Endodermal cell (in vitro differentiated cells): Measurements from ENCODE around the gene SLC19A2. TPM values are rescaled to one million over a fixed set of nuclear protein-coding genes. Genes with fewer than 3 reads are reported as not detected.

Experiments
- DNase-seq: peaks from one replicate; pipeline ENCODE4 v3.0.0-alpha.2; 2017
- H3K27ac ChIP-seq: 2 replicates; pipeline ENCODE4 v1.5.1; 2013; ENCODE audit warnings: mild to moderate bottlenecking, low read depth, low read length, moderate library complexity
- H3K27me3 ChIP-seq: 2 replicates; pipeline ENCODE4 v1.6.1; 2013; ENCODE audit warnings: mild to moderate bottlenecking, low read length, moderate library complexity; ENCODE audit not compliant: insufficient read depth, control insufficient read depth, poor library complexity, severe bottlenecking
- H3K36me3 ChIP-seq: 2 replicates; pipeline ENCODE4 v1.7.0; 2013; ENCODE audit warnings: mild to moderate bottlenecking, low read length, moderate library complexity; ENCODE audit not compliant: control insufficient read depth, insufficient read depth
- H3K4me1 ChIP-seq: one replicate; pipeline ENCODE4 v1.7.0; 2013; ENCODE audit warnings: low read length; ENCODE audit not compliant: control insufficient read depth, insufficient read depth
- H3K4me3 ChIP-seq: 2 replicates; pipeline ENCODE4 v1.5.1; 2013; ENCODE audit warnings: mild to moderate bottlenecking, low read length, moderate library complexity
- H3K9ac ChIP-seq: 2 replicates; pipeline ENCODE4 v1.6.1; 2013; ENCODE audit warnings: mild to moderate bottlenecking, low read length, moderate library complexity; ENCODE audit not compliant: poor library complexity, severe bottlenecking; ENCODE audit errors: extremely low read depth
- H3K9me3 ChIP-seq: 2 replicates; pipeline ENCODE4 v1.6.1; 2013; ENCODE audit warnings: mild to moderate bottlenecking, low read length, moderate library complexity; ENCODE audit not compliant: control insufficient read depth
- H3K27ac Mint-ChIP-seq: 2 replicates; pipeline ENCODE4 v1.8.0; 2020; ENCODE audit warnings: mixed read lengths
- H3K27me3 Mint-ChIP-seq: 2 replicates; pipeline ENCODE4 v1.8.0; 2021; ENCODE audit warnings: mild to moderate bottlenecking, mixed read lengths; ENCODE audit not compliant: insufficient read depth
- H3K36me3 Mint-ChIP-seq: 2 replicates; pipeline ENCODE4 v1.8.0; 2020; ENCODE audit warnings: low read depth, mixed read lengths
- H3K4me1 Mint-ChIP-seq: 2 replicates; pipeline ENCODE4 v1.8.0; 2020; ENCODE audit warnings: mixed read lengths
- H3K4me3 Mint-ChIP-seq: 2 replicates; pipeline ENCODE4 v1.8.0; 2020; ENCODE audit warnings: mild to moderate bottlenecking, moderate library complexity, mixed read lengths
- H3K9me3 Mint-ChIP-seq: 2 replicates; pipeline ENCODE4 v1.8.0; 2020; ENCODE audit warnings: mild to moderate bottlenecking, mixed read lengths
- WGBS, 2 experiments: methylation state at CpG; one replicate each; pipeline versions ENCODE4 v1.1.5 to v1.1.7; 2013; ENCODE audit warnings: missing lambda C conversion rate in 2 of 2, mixed read lengths in 1 of 2; ENCODE audit not compliant: insufficient coverage in 1 of 2, insufficient read length in 1 of 2; 5-methylcytosine and 5-hydroxymethylcytosine counted together
- total RNA-seq, 2 donors: library from RNA; stranded (reverse); fragmentation: NEBNext Ultra II Directional in 1 of 2; extraction: Animal tissue kit (Norgen Biotek cat#: 25700) in 1 of 2; gene quantifications; 2 replicates in 1 of 2; 3 replicates in 1 of 2; pipeline ENCODE4 v1.2.1, GENCODE V29; 2021
- TF ChIP-seq, protein P1 (sequence below): fragments of 200-600 bp; sonication (generic); conservative IDR thresholded peaks from 2 replicates; pipeline ENCODE4 v1.5.0; 2021; ENCODE audit warnings: antibody characterized with exemption, mild to moderate bottlenecking

SLC19A2 gene
- total RNA-seq, 2 donors from 2014 or later, result 11.5 to 12.9 TPM

DNA sequence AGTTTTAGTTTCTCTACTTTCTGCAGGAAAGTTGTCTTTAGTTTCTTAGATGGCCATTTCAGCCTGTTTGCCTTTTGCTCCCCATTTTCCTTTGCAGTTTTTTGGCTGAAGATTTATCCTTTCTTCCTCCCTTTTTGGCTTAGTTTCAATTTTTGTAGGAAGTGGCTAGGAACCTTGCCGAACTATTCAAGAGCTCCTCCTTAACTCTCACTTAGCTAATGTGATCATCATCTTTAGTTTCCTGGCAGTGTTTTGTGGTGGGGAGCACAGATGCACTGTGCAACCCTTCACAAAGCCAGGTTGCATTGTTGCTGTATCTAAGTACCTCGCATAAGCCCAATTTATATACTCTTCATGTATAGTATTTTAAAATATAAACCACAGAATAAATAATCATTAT, 29.7 kb downstream of the SLC19A2 start:
- Histone ChIP-seq H3K27me3 (no peaks in the 10 kb centered on the region), H3K9ac (no peak overlapping the region), H3K4me3 (no peak overlapping the region), H3K4me1 (no peaks in the 10 kb centered on the region), H3K27ac (no peak overlapping the region), H3K36me3 (no peaks in the 10 kb centered on the region), H3K9me3 (peaks cover 19% of the 10 kb centered on the region)
- Mint-ChIP-seq H3K27ac (no peak overlapping the region), H3K4me1 (peaks cover 6% of the 10 kb centered on the region), H3K4me3 (no peak overlapping the region), H3K9me3 (peaks cover 14% of the 10 kb centered on the region), H3K27me3 (no peaks in the 10 kb centered on the region), H3K36me3 (no peaks in the 10 kb centered on the region)
- 100% methylated on average over 1 of the region's 2 CpGs; no CpG with 5 or more reads in 1 of the 2 experiments for WGBS, 2 experiments
- no peak for DNase-seq
- TF ChIP-seq, protein P1, sequence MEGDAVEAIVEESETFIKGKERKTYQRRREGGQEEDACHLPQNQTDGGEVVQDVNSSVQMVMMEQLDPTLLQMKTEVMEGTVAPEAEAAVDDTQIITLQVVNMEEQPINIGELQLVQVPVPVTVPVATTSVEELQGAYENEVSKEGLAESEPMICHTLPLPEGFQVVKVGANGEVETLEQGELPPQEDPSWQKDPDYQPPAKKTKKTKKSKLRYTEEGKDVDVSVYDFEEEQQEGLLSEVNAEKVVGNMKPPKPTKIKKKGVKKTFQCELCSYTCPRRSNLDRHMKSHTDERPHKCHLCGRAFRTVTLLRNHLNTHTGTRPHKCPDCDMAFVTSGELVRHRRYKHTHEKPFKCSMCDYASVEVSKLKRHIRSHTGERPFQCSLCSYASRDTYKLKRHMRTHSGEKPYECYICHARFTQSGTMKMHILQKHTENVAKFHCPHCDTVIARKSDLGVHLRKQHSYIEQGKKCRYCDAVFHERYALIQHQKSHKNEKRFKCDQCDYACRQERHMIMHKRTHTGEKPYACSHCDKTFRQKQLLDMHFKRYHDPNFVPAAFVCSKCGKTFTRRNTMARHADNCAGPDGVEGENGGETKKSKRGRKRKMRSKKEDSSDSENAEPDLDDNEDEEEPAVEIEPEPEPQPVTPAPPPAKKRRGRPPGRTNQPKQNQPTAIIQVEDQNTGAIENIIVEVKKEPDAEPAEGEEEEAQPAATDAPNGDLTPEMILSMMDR, result no peak

DNA sequence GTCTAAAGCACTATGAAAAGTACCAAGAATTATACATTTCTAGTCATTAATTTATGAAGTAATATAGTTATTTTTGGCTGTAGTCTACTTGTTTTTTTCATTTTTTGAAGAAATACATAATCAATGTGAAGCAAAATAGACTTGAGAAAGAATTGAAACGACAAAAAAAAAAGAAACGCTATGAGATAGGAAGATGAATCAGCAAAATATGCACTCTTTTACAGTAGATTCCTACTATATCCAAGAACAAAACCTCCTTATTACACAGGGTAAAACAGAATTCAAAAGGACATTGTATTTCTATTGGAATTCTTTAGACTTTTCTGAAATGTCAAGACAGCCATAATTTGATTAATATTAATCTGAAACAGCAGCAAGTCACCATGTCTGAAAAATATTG, 32.8 kb downstream of the SLC19A2 start:
- Mint-ChIP-seq H3K36me3 (no peaks in the 10 kb centered on the region), H3K4me1 (no peaks in the 10 kb centered on the region), H3K9me3 (peaks cover 12% of the 10 kb centered on the region), H3K27ac (no peak overlapping the region), H3K27me3 (no peaks in the 10 kb centered on the region), H3K4me3 (no peak overlapping the region)
- 78 to 80% methylated on average over 1 to 2 of the region's 2 CpGs for WGBS, 2 experiments
- TF ChIP-seq, protein P1, result no peak
- Histone ChIP-seq H3K27ac (no peak overlapping the region), H3K27me3 (no peaks in the 10 kb centered on the region), H3K4me1 (no peaks in the 10 kb centered on the region), H3K9ac (no peak overlapping the region), H3K36me3 (no peaks in the 10 kb centered on the region), H3K9me3 (peaks cover 14% of the 10 kb centered on the region), H3K4me3 (no peak overlapping the region)
- DNase-seq, result no peak

DNA sequence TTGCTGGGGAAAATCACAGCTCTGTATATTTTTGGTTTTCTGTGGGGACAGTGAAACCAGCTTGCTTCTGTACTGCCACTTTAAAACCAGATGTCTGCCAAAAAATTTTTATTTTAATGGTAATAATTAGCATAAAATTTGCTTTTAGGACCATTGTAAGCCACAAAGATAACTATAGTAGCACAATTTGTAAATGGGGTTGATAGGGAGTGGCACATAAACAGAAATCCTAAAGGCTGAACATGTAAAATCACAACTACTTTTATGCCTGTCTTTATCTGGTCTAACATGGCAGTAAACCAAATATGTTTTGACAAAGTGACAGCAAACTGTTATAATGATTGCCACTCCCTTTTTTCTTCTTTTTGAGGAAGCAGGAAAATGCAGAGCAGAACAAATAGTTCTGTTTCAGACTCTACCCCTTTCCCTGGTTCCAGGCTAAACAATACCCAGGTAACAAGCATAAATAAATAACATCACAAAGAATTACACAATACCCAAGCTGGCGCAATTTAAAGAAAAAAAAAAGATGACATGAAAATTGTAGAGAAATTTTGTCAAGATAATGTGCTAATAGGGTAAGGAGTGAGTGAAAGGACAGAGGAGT, 34.4 kb downstream of the SLC19A2 start:
- Histone ChIP-seq H3K4me1 (no peaks in the 10 kb centered on the region), H3K9ac (no peak overlapping the region), H3K27me3 (no peaks in the 10 kb centered on the region), H3K27ac (no peak overlapping the region), H3K9me3 (no peaks in the 10 kb centered on the region), H3K36me3 (no peaks in the 10 kb centered on the region), H3K4me3 (no peak overlapping the region)
- 95% methylated on average over 1 of the region's 1 CpG; no CpG with 5 or more reads in 1 of the 2 experiments for WGBS, 2 experiments
- Mint-ChIP-seq H3K27me3 (no peaks in the 10 kb centered on the region), H3K9me3 (peaks cover under 1% of the 10 kb centered on the region), H3K27ac (no peak overlapping the region), H3K4me3 (no peak overlapping the region), H3K36me3 (no peaks in the 10 kb centered on the region), H3K4me1 (no peaks in the 10 kb centered on the region)
- no peak for DNase-seq
- TF ChIP-seq, protein P1, result no peak
